IPS-18a (cell line): ENCODE measurements around the gene GNG2.

ENCODE experiments used
- H3K27ac ChIP-seq: one replicate; pipeline ENCODE4 v1.5.1; 2013; ENCODE audit warnings: low read length
- H3K27me3 ChIP-seq: one replicate; pipeline ENCODE4 v1.6.1; 2013; ENCODE audit warnings: mild to moderate bottlenecking, low read length; ENCODE audit not compliant: control insufficient read depth, insufficient read depth
- H3K36me3 ChIP-seq: one replicate; pipeline ENCODE4 v1.6.1; 2013; ENCODE audit warnings: low read depth, low read length; ENCODE audit not compliant: control insufficient read depth
- H3K4me1 ChIP-seq: one replicate; pipeline ENCODE4 v1.6.1; 2013; ENCODE audit warnings: low read depth, low read length; ENCODE audit not compliant: control insufficient read depth
- H3K4me3 ChIP-seq: one replicate; pipeline ENCODE4 v1.5.1; 2013; ENCODE audit warnings: low read length
- H3K9ac ChIP-seq: one replicate; pipeline ENCODE4 v1.6.1; 2013; ENCODE audit warnings: mild to moderate bottlenecking, low read length, moderate library complexity
- H3K9me3 ChIP-seq: one replicate; pipeline ENCODE4 v1.6.1; 2013; ENCODE audit warnings: low read depth, low read length; ENCODE audit not compliant: control insufficient read depth

The GNG2 gene

GRCh38 chr14:52014601-52015267, 154.3 kb downstream of the GNG2 start:
- H3K36me3 ChIP-seq, result peaks cover 20% of the 10 kb centered on the region
- no peaks in the 10 kb centered on the region for H3K27me3 ChIP-seq
- H3K4me1 ChIP-seq, result peaks cover 15% of the 10 kb centered on the region
- H3K27ac ChIP-seq, result no peak overlapping the region
- H3K9me3 ChIP-seq, result no peaks in the 10 kb centered on the region
- no peak overlapping the region for H3K4me3 ChIP-seq
- H3K9ac ChIP-seq, result no peak overlapping the region

DNA sequence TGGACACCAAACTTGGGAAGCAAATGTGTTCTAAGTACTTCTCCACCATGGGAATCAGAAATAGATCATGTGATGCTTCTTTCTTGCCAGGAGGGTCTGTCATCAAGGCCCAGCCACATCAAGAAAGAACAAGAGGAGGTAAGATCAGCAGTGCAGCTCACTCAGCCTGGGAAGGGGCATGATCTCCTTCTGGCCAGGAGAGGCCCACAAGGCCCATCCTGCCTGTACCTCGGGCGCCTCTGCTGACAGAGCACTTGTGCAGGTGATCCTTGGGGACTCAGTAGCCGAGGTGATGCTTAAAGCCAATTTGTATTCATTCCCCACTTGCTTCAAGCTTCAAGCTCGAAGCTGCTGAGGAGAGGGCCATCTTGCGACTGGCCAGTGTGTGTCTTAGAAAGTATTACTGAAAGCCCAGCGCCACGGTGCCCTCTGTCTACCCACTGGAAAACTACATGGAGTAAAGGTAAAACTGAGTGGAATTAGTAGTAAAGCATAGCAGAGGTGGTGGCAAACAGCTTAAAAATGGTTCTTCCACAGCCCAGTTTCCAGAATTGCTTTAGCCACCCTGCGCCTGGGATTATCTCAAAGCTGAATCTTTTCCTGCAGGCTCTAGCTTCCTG, 155.1 kb downstream of the GNG2 start:
- Histone ChIP-seq H3K36me3 (peaks cover 13% of the 10 kb centered on the region), H3K4me1 (peaks cover 15% of the 10 kb centered on the region), H3K4me3 (no peak overlapping the region), H3K9me3 (no peaks in the 10 kb centered on the region), H3K9ac (no peak overlapping the region), H3K27me3 (no peaks in the 10 kb centered on the region), H3K27ac (no peak overlapping the region)

DNA sequence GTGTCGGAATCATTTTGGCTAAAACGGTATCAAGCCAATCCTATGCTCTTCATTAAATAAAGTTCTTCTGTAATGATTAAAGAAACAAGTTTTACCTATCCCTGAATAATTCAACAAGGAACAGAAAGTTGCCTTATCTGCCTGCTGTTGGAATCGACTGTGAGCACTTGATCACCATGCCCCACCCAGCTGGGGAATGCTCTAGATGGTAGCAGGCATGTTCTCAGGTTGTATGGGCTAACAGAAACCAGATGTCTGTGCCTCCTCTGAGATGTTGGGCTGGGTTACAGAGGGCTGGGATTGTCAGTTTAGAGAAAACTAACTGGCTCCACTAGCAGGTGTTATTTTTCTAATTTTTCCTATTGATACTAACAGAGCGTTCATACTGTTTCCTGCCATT, 157.8 kb downstream of the GNG2 start:
- Histone ChIP-seq H3K4me1 (peaks cover 18% of the 10 kb centered on the region), H3K36me3 (no peaks in the 10 kb centered on the region), H3K27me3 (no peaks in the 10 kb centered on the region), H3K27ac (no peak overlapping the region), H3K4me3 (no peak overlapping the region), H3K9ac (no peak overlapping the region), H3K9me3 (no peaks in the 10 kb centered on the region)

DNA sequence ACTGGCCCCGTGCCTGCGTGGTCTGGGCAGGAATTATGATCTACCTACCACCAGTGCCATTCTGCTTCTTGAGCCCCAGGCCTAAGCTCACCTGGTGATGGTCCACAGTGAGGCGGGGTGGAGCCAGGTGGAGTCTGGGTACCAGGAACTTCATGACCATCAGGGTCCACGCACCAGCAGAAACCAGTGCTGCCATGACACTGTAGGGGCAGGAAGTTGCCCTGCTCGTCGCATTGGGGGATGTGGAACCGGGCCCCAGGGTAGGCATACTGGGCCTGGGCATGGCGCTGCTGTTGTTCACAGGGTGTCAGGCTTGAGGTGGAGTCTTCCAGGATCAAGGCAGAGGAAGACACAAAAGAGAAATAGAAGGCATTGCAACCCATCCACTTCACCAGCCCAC, 158.6 kb downstream of the GNG2 start:
- Histone ChIP-seq H3K27me3 (no peaks in the 10 kb centered on the region), H3K9me3 (no peaks in the 10 kb centered on the region), H3K9ac (no peak overlapping the region), H3K27ac (no peak overlapping the region), H3K36me3 (no peaks in the 10 kb centered on the region), H3K4me1 (peaks cover 14% of the 10 kb centered on the region), H3K4me3 (no peak overlapping the region)
